Activated CD4-positive, CD25-positive, alpha-beta regulatory T cell (primary cell): ENCODE results near the gene LYZL1.
"Not testable (repeated sequence)": the region's sequence is repeated elsewhere in the genome, so short reads cannot be mapped to it uniquely, and the experiment has no call there.

Experiments
- DNase-seq, 4 experiments: peaks; one replicate each; lab custom pipeline; 2025; lab: John Stamatoyannopoulos, UW

The LYZL1 gene

DNA sequence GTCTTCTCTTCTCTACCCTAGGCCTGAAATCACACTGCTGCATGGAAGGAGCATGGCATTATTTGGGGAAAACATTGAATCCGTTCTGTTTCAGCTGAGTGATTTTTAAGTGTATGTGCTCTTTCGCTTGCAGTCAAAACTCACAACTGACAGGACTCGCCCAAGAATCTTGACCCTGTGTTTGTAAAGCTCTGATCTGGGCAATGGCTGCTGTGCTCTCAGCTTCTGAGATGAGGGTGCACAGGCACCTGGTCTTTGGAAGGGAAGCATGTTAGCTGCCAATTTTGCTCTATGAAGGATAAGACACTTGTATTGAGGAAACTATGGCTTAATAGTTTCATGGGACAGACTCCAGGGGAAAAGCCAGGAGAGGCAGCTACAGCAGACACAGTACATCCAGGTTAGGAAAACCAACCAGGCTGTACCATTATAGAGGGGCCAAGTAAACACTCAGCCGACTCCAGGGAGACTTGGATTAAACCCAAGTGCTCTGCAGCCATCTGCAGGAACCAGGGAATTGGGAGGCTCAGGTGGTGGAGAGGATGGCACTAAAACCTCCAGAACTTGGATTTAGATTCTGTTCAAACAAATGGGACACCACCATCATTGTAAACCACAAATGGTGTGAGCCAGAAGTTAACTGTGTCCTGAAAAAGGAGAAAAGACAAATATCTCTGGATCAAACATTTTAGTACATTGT, 43.3 kb downstream of the LYZL1 start:
- DNase-seq = no peak

- DNase-seq = no peak
Observed at GRCh38 chr10:29332761-29333148, 43.9 kb downstream of the LYZL1 start.

GRCh38 chr10:29337526-29337925, 48.7 kb downstream of the LYZL1 start:
- not testable (repeated sequence) for DNase-seq

GRCh38 chr10:29343607-29344038, 54.8 kb downstream of the LYZL1 start:
- DNase-seq = no peak

DNA sequence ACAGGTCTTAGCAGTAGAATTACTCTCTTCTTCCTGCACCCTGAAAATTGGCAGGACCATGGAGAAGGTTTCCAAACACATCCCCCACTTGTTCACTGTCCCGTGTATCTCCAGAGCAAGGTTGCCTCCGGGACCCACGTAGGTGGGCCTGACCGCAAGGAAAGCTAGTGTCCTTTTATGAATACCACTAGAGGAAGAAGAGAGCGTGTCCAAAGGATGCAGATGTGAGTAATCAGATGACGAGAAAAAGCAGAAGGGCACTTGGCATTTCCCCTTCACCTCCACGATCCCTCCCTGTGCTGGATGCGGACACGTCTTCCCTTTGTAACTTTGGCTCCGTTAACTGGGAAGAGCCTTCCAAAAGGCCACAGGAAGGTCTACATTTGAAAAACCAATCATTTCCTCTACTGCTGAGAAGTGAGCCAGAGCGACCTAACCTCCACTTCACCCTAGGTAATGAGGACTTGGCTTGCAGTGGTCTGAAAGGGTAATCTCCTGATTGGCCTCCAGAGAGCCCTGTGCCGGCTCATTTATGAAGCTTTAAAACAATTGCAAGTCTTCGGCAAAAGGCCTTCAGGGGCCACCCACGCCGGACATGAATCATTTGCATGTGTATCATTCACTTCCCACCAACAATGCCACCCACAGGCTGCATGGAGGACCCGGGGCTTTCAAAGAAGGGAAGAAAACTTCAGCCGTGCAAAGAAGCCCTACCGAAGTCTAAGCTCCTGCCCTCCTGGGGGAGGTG, 55.4 kb downstream of the LYZL1 start:
- DNase-seq = no peak

- DNase-seq = no peak
Observed at GRCh38 chr10:29345144-29345909, 56.5 kb downstream of the LYZL1 start.

DNA sequence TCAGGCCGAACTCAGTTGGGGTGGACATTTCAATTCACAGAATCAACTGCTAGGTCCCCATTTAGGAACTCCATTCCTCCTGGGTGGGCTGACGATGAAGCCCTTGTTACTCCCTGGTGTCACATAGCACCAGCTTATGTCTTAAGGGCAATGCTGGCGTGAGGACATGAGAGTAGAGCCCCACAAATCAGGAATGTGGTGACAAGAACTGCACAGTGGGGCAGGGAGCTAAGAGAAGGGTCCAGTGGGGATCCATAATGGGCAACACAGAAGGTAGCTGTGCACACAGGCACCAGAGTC, 57.0 kb downstream of the LYZL1 start:
- no peak for DNase-seq

GRCh38 chr10:29346296-29347001, 57.6 kb downstream of the LYZL1 start:
- no peak for DNase-seq

GRCh38 chr10:29348836-29349235, 60.0 kb downstream of the LYZL1 start:
- DNase-seq = no peak

GRCh38 chr10:29353305-29353704, 64.4 kb downstream of the LYZL1 start:
- DNase-seq = no peak

DNA sequence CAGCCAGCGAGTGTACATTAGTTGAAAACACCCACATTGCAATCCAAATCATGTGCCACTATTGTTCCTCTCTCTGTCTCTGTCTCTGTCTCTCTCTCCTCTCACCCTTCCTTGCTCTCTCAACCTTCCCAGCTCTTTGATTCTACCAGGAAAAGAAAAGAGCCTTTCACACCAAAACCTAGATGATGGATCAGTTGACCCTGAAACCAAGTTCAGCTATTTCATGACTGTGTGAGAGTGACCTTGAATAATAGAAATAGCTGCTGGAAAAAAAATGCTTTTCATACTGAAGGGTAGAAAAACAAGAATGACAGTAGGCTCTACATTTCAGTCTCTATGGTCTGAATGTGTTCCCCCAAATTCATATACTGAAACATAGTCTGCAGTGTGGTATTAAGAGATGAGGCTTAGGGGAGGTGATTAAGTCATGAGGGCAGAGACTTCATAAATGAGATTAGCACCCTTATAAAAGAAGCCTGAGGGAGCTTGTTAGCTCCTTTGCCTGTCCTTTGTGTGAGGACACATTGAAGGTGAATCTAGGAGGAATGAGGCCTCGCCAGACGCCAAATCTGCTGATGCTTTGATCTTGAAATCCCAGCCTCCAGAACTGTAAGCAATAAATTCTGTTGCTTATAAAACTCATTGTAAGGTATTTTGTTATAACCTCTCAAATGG, 65.2 kb downstream of the LYZL1 start:
- no peak for DNase-seq

DNA sequence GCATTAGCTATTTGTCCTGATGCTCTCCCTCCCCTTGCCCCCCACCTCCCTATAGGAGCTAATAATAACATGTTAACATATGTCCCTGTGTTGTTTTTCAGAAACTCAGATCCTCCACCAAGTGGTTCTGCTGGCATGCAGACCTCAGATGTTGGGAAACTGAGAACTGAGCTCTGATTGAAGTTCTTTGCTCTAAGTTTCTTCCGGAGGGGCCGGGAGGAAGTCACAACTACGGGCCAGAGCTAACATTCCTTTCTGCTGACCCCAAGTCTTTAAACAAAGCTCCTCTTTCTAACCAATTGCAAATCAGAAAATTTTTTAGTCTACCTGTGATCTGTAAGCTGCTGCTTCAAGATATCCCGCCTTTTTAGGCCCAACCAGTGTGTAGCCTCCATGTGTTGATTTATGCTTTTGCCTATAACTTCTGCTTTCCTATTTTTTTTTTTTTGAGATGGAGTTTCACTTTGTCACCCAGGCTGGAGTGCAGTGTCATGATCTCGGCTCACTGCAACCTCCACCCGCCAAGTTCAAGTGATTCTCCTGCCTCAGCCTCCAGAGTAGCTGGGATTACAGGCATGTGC, 66.6 kb downstream of the LYZL1 start:
- DNase-seq = no peak

GRCh38 chr10:29356931-29357330, 68.1 kb downstream of the LYZL1 start:
- no peak for DNase-seq

DNA sequence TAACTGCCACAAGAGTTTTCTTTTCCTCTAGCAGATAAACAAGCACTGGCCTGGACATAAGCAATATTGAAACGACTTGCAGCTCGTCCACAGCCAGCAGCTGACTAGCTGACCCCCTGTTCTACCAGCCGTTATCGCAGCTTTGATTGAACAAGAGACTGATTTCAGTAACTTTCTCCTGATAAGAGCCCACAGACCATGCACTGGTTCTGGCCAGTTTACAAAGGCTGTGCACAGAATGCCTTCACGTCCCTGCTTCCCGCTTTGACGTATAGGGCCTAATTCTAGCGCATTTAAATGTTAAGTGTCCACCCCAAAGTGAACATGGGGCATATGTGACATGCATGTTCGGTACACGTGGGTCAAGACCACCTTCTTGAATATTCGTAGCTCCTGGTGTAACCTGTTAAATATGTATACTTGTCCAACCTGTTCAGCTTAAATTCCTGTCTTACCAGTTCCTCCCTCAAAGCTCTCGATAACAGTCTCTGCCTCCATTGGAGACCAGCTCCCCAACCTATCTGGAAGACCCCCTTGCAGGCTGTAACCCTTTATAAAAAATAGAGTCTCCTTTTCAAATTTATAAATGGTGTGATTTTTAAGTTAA, 69.2 kb downstream of the LYZL1 start:
- DNase-seq = no peak

- DNase-seq = not testable (repeated sequence)
Observed at GRCh38 chr10:29360215-29360853, 71.5 kb downstream of the LYZL1 start.
